RWPE1 (cell line): ENCODE measurements around the gene KRT80.

Source experiments
- CTCF ChIA-PET: fragments of 350-600 bp; sonication (Branson Sonifier 250); formaldehyde crosslinking; extraction: SDS; loops from one replicate; lab custom pipeline; 2021; lab: Yijun Ruan, JAX
- POLR2A ChIA-PET: fragments of 400-600 bp; formaldehyde crosslinking; extraction: SDS; loops from one replicate; lab custom pipeline; 2020; ENCODE audit warnings: antibody characterized with exemption; ENCODE audit not compliant: low non-redundant PET; lab: Yijun Ruan, JAX
- DNase-seq: peaks from one replicate; pipeline ENCODE4 v3.0.0; 2012; ENCODE audit warnings: low spot score
- H3K27ac ChIP-seq: fragments of 450-650 bp; 2 replicates; pipeline ENCODE4 v1.5.1; 2017
- CTCF ChIP-seq: fragments of 450-650 bp; conservative IDR thresholded peaks from 2 replicates; pipeline ENCODE4 v1.5.1; 2017; ENCODE audit warnings: low read depth, mild to moderate bottlenecking

Gene KRT80

GRCh38 chr12:52212701-52213563 is 21.1 kb upstream of the KRT80 start:
- ChIA-PET CTCF (interaction anchor here (0.6 to 1.9 kb wide), 16 partner anchors 11 to 178 kb away, joined by 3 to 7 read pairs (median 4); no protein-coding TSS in a partner anchor), POLR2A (no interaction called here)
- H3K27ac ChIP-seq = peak overlapping the region; percentile 78
- DNase-seq = no peak
- no peak for TF ChIP-seq CTCF

DNA sequence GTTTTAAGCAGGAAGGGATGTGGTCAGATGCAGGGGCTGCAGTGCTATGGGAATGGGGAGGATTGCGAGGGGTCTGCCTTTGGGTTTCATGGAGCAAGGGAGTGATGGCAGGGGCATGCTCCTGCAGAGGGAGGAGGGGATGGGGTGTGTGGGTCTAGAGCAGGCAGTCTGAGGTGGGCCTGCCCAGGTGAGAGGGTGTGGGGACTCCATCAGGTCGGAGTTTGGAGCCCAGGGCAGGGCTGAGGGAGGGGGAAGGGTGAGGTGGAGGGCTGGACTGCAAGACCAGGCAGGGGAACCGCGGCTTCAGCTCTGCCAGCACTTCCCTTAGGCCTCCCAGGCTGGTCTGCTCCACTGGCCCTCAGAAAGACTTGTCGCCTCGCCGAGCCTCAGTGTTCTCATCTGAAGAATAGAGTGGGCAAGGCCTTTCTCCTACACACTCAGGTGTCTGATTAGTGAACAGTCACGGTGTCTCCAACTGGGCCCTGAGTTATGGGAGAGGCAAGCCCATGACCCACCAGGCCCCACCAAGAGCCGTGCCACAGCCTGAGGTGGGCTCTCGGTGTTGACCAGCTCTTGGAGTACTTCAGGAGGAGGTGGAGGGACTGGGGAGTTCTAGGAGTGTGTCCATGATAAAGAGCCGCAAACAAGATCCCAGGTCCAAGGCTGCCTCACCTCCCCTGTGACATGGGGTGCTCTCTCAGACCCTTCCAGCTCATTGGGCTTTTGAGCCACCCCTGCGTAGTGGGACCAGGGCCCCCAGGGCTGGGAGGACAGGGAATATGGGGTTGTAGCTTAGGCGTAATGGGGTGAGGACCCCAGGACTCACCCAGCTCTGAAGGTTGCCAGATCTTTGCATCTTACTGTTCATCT is 20.1 kb upstream of the KRT80 start:
- no peak for TF ChIP-seq CTCF
- ChIA-PET POLR2A (no interaction called here), CTCF (interaction anchor here (0.6 to 1.9 kb wide), 3 partner anchors 9 to 116 kb away, joined by 3 to 7 read pairs (median 5); no protein-coding TSS in a partner anchor)
- H3K27ac ChIP-seq = peak overlapping the region; percentile 78
- DNase-seq = no peak

- no peak for TF ChIP-seq CTCF
- CTCF ChIA-PET = interaction anchor here (0.6 to 1.6 kb wide), 3 partner anchors 21 to 1486 kb away, joined by 5 to 7 read pairs (median 5); no protein-coding TSS in a partner anchor
- H3K27ac ChIP-seq = peak overlapping the region; percentile 78
- no peak for DNase-seq
- POLR2A ChIA-PET = no interaction called here
Measured at GRCh38 chr12:52210925-52211650, 19.3 kb upstream of the KRT80 start.

DNA sequence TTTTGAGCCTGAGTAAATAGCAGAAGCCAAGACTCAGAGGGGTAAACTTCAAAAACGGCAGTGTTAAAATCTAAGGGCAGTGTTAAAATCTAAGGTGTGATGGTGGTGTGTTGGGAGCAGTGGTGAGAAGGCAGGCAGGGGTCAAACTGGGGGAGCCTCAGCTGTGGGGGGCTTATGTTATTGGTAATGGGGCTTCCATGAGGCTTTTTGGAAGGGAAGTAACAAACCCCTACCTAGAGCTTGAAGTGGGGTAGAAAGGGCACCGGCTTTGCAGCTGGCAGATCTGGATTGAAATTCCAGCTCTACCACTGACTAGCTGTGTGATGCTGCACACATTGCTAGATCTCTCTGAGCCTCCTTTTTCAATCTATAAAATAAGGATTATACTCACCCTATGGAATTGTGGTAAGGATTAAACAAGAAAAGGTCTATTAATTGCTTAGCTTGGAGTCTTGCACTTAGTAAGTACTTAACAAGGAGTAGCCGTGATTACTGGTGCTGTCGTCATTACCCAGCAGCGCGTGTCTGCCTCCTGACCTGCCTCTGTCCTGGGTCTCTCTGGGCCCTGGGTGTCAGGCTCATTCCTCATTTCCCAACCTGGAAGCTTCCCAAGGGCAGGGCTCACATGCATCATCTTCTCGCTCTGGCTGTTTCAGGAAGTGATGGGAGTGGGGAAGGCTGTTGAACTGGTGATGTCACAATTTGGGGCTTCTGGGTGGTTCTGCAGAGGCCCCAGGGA is 18.5 kb upstream of the KRT80 start:
- no peak for TF ChIP-seq CTCF
- H3K27ac ChIP-seq = peak overlapping the region; percentile 78
- CTCF ChIA-PET = interaction anchor here (1.2 to 1.6 kb wide), 2 partner anchors 21 to 54 kb away, joined by 5 read pairs; no protein-coding TSS in a partner anchor
- peak; percentile 69 for DNase-seq
- POLR2A ChIA-PET = no interaction called here

DNA sequence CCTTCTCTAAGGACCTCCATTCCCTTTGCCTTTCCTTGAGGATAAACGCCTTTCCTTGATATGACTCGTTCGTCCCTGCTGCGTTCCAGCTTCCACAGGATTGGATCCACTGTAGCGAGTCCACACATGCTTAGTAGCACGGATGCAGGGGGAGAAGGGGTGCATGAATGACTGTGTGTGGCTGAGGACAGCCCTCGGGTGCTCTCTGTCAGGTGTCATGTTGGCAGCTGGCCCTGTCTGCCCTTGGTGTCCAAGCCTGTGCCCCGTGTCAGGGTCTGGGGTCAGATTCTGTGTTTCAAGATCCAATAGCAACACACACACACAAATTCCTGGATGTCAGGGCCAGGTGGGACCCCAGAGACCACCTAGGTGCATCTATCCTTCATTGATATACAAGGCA is 17.5 kb upstream of the KRT80 start:
- DNase-seq = no peak
- ChIA-PET CTCF (interaction anchor here (0.6 to 1.8 kb wide), 2 partner anchors 34 to 89 kb away, joined by 3 to 5 read pairs; no protein-coding TSS in a partner anchor), POLR2A (interaction anchor here (1.8 kb wide), 1 partner anchor 20 kb away, joined by 4 read pairs; no protein-coding TSS in a partner anchor)
- no peak for TF ChIP-seq CTCF
- peak overlapping the region; percentile 73 for H3K27ac ChIP-seq
